C4-2B (cell line): Measurements from ENCODE around the gene PRND.
"Not testable (repeated sequence)": the region's sequence is repeated elsewhere in the genome, so short reads cannot be mapped to it uniquely, and the experiment has no call there.

Experiments used
- H3K27ac ChIP-seq: fragments of 450-650 bp; 2 replicates; pipeline ENCODE4 v1.5.1; 2017
- CTCF ChIP-seq: fragments of 450-650 bp; conservative IDR thresholded peaks from 2 replicates; pipeline ENCODE4 v1.5.1; 2017; ENCODE audit warnings: mild to moderate bottlenecking
- ZFX ChIP-seq: fragments of 450-650 bp; IDR thresholded peaks from 2 replicates; pipeline ENCODE4 v1.6.1; 2017

The PRND gene

DNA sequence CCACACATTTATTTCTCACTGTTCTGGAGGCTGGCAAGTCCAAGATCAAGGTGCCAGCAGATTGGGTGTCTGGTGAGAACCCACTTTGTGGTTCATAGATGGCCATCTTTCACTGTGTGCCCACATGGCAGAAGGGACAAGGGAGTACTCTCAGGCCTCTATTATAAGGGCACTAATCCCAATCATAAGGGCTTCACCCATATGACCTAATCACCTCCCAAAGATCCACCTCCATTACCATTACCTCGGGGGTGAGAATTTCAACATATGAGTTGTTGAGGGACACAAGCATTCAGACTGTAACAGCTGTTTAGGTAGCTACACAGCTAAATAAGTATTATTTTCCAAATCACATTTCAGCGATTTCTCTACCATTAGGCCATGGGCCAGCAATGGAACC is 2.5 kb upstream of the PRND start:
- H3K27ac ChIP-seq = no peak overlapping the region
- TF ChIP-seq ZFX (no peak), CTCF (no peak)

DNA sequence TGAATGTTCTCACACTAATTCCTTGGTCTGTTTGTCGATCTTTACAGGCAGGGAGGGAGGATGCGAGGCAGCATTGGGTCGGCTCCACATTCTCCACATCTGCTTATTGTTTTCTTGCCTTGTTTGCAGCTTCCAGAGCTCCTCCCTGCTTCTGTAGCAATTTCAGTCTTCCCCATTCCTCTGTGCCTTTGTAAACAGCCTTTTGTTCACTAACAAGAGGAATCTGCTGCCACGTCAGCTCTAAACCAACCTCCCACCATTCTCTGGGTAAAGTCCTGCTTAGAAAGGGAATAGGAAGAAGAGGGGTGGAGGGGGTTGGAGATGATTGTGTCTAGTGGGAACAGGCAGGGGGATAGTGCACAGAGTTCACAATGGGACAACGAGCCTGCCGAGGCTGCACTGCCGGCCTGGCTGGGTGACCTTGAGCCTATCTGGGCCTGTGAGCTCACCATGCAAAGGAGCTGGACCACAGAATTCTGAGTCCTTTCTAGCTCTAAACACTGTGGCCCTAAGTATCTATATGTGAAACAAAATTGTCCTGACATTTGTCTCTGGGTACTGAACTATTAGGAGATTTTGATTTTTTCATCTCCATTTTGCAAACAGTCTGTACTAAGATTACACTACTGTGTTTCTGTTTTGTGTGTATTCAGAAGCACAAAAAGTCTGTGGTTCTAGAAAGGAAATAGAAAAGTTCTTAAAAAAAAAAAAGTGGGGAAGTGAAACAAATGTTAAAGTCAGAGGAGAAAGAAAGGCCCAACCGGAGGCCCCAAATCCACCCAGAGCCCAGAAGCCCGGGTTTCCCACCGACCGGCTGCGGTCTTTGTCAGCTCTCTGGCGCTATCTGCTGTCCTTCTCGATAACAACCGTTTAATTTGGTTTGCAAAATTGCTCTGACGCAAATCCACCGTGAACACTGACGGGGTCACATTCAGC is 1.4 kb upstream of the PRND start:
- H3K27ac ChIP-seq = no peak overlapping the region
- TF ChIP-seq ZFX = no peak
- TF ChIP-seq CTCF = peak; percentile 77

- peak; percentile 49 for TF ChIP-seq CTCF
- no peak for TF ChIP-seq ZFX
- H3K27ac ChIP-seq = no peak overlapping the region
Measured at GRCh38 chr20:4720977-4721349, 746 bp upstream of the PRND start.

DNA sequence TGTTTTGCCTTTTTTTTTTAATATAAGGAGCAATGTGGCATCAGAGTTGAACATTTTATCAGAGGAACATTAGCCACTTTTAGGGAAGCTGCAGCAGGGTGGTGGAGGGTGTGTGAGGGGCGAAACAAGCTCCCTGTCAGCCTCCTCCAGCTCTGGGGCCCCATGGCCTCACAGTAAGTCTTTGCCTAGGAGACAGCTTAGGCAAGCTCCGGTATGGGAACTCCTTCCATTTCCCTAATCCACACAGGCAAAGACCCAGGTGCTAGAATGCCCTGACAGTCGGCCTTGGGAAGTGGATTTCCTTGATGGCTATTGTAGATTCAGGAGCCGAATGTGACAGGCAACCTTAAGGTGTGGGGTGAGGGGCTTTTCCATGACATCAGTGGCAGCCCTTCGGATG is 862 bp downstream of the PRND start:
- TF ChIP-seq ZFX = no peak
- no peak for TF ChIP-seq CTCF
- no peak overlapping the region for H3K27ac ChIP-seq

GRCh38 chr20:4722993-4723392 is 1.3 kb downstream of the PRND start:
- TF ChIP-seq ZFX (no peak), CTCF (no peak)
- no peak overlapping the region for H3K27ac ChIP-seq

DNA sequence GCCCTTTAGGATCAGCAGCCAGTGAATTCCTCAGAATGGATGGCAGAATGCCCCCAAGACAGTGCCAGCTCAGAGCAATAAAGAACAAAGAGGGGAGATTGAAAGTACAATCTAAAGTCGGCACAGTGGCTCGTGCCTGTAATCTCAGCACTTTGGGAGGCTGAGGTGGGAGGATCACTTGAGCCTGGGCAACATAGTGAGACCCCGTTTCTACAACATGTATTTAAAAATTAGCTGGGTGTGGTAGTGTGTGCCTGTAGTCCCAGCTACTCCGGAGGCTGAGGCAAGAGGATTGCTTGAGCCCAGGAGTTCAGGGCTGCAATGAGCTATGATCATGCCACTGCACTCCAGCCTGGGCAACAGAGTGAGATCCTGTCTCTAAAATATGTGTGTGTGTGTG is 1.8 kb downstream of the PRND start:
- H3K27ac ChIP-seq = not testable (repeated sequence)

DNA sequence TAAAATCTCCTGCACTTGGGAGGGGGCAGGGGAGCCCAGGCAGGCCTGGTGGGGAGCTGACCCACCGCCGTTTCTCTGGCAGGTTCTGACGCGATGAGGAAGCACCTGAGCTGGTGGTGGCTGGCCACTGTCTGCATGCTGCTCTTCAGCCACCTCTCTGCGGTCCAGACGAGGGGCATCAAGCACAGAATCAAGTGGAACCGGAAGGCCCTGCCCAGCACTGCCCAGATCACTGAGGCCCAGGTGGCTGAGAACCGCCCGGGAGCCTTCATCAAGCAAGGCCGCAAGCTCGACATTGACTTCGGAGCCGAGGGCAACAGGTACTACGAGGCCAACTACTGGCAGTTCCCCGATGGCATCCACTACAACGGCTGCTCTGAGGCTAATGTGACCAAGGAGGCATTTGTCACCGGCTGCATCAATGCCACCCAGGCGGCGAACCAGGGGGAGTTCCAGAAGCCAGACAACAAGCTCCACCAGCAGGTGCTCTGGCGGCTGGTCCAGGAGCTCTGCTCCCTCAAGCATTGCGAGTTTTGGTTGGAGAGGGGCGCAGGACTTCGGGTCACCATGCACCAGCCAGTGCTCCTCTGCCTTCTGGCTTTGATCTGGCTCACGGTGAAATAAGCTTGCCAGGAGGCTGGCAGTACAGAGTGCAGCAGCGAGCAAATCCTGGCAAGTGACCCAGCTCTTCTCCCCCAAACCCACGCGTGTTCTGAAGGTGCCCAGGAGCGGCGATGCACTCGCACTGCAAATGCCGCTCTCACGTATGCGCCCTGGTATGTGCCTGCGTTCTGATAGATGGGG is 3.0 kb downstream of the PRND start:
- H3K27ac ChIP-seq = no peak overlapping the region
- TF ChIP-seq ZFX = no peak
- TF ChIP-seq CTCF = no peak
